ENCODE results near the gene P2RX1.

DNA sequence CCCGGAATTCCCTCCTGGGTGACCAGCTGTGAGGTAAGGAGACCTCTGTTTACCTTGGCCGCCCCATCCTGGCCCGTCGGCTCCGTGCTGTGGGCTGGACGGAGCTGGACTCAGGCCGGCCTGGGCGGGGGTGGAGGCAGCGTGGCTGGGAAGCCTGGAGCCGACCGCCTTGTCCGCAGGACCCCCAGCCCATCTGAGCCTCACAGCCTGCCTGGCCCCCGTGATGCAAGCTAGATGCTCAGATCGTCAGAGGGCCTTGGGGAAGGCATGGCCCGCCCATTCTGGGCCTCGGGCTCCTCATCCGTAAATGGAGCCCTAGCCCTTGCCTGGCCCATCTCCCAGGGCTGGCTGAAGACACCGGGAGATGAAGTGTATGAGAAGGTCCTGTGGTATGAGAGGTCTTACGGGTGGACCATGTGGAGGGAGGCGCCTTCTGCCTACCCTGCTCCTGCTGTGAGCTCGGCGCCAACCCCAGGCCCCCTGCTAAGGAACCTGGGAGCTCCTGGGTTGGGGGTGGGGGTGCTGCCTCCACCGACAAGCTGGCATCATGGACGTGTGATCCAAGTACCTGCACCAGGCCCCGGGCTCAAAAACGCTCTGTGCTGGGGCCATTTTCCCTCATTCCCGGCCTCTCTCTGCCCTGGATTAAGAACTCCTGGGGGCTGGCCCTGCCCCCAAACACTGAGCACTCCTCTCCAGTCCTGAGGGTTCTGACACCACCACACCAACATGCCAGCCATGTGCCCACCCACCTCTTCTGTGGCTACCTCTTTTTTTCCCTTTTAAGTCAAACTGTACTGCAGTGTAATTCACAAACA, 5.4 kb upstream of the P2RX1 start:
- TF ChIP-seq, protein P1, sequence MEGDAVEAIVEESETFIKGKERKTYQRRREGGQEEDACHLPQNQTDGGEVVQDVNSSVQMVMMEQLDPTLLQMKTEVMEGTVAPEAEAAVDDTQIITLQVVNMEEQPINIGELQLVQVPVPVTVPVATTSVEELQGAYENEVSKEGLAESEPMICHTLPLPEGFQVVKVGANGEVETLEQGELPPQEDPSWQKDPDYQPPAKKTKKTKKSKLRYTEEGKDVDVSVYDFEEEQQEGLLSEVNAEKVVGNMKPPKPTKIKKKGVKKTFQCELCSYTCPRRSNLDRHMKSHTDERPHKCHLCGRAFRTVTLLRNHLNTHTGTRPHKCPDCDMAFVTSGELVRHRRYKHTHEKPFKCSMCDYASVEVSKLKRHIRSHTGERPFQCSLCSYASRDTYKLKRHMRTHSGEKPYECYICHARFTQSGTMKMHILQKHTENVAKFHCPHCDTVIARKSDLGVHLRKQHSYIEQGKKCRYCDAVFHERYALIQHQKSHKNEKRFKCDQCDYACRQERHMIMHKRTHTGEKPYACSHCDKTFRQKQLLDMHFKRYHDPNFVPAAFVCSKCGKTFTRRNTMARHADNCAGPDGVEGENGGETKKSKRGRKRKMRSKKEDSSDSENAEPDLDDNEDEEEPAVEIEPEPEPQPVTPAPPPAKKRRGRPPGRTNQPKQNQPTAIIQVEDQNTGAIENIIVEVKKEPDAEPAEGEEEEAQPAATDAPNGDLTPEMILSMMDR (IDR thresholded peaks at IDR 0.05), result no peak
- no peak for TF ChIP-seq POLR2A (IDR thresholded peaks at IDR 0.05)

Measured in body of pancreas (tissue), 4 donors.